ENCODE data around the gene NTM. TPM values are rescaled to one million over a fixed set of nuclear protein-coding genes. Genes with fewer than 3 reads are reported as not detected.

NTM gene
- total RNA-seq, 1 experiment from 2014 or later = 0.73 TPM

DNA sequence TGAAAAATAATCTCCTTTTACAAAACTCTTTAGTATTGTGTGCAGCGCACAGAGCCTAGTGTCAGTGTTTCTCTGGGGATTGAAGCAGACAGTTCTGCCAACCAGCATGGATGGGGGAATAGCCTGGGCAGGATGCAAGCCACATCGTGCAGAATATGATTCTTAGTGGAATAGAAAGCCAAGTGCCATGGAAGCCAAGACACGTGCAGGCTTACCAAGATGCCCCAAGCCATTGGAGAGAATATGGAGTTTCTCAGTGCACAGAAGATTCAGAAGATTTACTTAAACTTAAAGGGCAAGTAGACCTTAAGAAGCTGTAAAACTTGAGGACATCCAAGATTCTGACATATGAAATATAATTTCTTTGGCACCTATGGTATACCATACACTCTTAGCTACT, 917.6 kb downstream of the NTM start:
- H3K4me1 Mint-ChIP-seq (ENCODE audit: low read depth, unreplicated experiment) = no peaks in the 10 kb centered on the region
- BruUV-seq (replicated peaks) = no TSS peak
- DNase-seq = no peak
- H3K9me3 ChIP-seq = no peaks in the 10 kb centered on the region; the same call in 1 of the 2 replicates
- ChIA-PET POLR2A (no interaction called here), CTCF (no interaction called here)
- H3K27me3 Mint-ChIP-seq (ENCODE audit: insufficient read depth, unreplicated experiment) = peaks cover 24% of the 10 kb centered on the region
- H3K4me1 ChIP-seq = no peaks in the 10 kb centered on the region
- no peaks in the 10 kb centered on the region for H3K36me3 ChIP-seq (ENCODE audit: control insufficient read depth, insufficient read depth, low read length)
- no peak overlapping the region for H3K4me3 ChIP-seq (ENCODE audit: low read depth, low read length)
- no peaks in the 10 kb centered on the region for H3K9me3 Mint-ChIP-seq (ENCODE audit: unreplicated experiment)
- no peaks in the 10 kb centered on the region; the same call in 1 of the 2 replicates for H3K27me3 ChIP-seq (replicated peaks; ENCODE audit: control insufficient read depth, insufficient read depth, low read length)
- intact Hi-C loops (cut with micrococcal nuclease; ENCODE audit: unreplicated experiment) = no loop called here
- TF ChIP-seq, protein P1, sequence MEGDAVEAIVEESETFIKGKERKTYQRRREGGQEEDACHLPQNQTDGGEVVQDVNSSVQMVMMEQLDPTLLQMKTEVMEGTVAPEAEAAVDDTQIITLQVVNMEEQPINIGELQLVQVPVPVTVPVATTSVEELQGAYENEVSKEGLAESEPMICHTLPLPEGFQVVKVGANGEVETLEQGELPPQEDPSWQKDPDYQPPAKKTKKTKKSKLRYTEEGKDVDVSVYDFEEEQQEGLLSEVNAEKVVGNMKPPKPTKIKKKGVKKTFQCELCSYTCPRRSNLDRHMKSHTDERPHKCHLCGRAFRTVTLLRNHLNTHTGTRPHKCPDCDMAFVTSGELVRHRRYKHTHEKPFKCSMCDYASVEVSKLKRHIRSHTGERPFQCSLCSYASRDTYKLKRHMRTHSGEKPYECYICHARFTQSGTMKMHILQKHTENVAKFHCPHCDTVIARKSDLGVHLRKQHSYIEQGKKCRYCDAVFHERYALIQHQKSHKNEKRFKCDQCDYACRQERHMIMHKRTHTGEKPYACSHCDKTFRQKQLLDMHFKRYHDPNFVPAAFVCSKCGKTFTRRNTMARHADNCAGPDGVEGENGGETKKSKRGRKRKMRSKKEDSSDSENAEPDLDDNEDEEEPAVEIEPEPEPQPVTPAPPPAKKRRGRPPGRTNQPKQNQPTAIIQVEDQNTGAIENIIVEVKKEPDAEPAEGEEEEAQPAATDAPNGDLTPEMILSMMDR (IDR thresholded peaks at IDR 0.05; ENCODE audit: insufficient read depth in 1 of 2, low read depth in 1 of 2, low read length in 1 of 2, severe bottlenecking in 1 of 2, unreplicated experiment in 1 of 2) = no peak
- H3K36me3 Mint-ChIP-seq (ENCODE audit: insufficient read depth, unreplicated experiment) = no peaks in the 10 kb centered on the region
- H3K4me3 Mint-ChIP-seq (ENCODE audit: unreplicated experiment) = no peak overlapping the region
- H3K27ac Mint-ChIP-seq (ENCODE audit: unreplicated experiment) = no peak overlapping the region

DNA sequence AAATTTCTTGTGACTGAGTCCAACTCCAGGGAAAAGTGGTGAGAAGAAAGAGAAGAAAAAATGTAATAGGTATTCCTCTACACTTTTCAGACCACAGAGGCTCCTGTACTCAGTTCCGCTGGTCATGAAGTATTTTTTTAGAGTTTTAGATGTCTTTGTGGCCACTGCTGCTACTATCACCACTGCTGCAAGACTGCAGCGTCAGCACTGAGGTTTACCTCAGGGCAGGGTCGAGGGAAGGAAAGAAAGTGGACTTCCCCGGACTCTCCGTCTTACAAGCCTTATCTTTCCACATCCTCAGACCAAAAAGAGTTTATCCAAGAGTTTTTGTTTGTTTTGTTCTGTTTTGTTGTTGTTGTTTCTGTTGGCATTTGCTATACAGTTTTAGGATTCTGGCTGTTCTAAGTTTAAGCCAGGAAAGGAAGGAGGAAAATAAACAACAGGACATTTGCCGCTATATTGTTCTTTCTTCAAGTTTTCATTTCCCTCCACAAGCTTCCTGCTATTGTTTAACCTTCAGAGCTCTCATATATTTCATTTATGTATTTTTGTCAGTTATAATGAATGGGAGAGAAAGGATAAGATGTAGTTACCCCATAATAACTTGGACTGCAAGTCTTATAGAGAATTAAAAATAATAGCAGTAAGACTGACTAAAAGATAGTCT, 919.3 kb downstream of the NTM start:
- Mint-ChIP-seq H3K27me3 (ENCODE audit: insufficient read depth, unreplicated experiment) (peaks cover 24% of the 10 kb centered on the region), H3K4me1 (ENCODE audit: low read depth, unreplicated experiment) (no peaks in the 10 kb centered on the region), H3K36me3 (ENCODE audit: insufficient read depth, unreplicated experiment) (no peaks in the 10 kb centered on the region), H3K4me3 (ENCODE audit: unreplicated experiment) (no peak overlapping the region), H3K9me3 (ENCODE audit: unreplicated experiment) (no peaks in the 10 kb centered on the region), H3K27ac (ENCODE audit: unreplicated experiment) (no peak overlapping the region)
- BruUV-seq (replicated peaks) = no TSS peak
- POLR2A ChIA-PET = no interaction called here
- DNase-seq = no peak
- Histone ChIP-seq H3K27me3 (replicated peaks; ENCODE audit: control insufficient read depth, insufficient read depth, low read length) (no peaks in the 10 kb centered on the region; the same call in 1 of the 2 replicates), H3K4me3 (ENCODE audit: low read depth, low read length) (no peak overlapping the region), H3K9me3 (no peaks in the 10 kb centered on the region; the same call in 1 of the 2 replicates), H3K4me1 (no peaks in the 10 kb centered on the region), H3K36me3 (ENCODE audit: control insufficient read depth, insufficient read depth, low read length) (no peaks in the 10 kb centered on the region)
- TF ChIP-seq, protein P1 (IDR thresholded peaks at IDR 0.05; ENCODE audit: insufficient read depth in 1 of 2, low read depth in 1 of 2, low read length in 1 of 2, severe bottlenecking in 1 of 2, unreplicated experiment in 1 of 2) = no peak
- intact Hi-C loops (cut with micrococcal nuclease; ENCODE audit: unreplicated experiment) = no loop called here
- CTCF ChIA-PET = interaction anchor here (0.7 kb wide), 1 partner anchor 262 kb away, joined by 3 read pairs; no protein-coding TSS in a partner anchor

- no peaks in the 10 kb centered on the region for H3K27me3 ChIP-seq (replicated peaks; ENCODE audit: control insufficient read depth, insufficient read depth, low read length)
These were observed 923.2 kb downstream of the NTM start for GRCh38 chr11:132293586-132293985.

More at GRCh38 chr11:132293586-132293985, 923.2 kb downstream of the NTM start:
- intact Hi-C loops (cut with micrococcal nuclease; ENCODE audit: unreplicated experiment) = no loop called here
- Histone ChIP-seq H3K36me3 (ENCODE audit: control insufficient read depth, insufficient read depth, low read length) (no peaks in the 10 kb centered on the region), H3K4me3 (ENCODE audit: low read depth, low read length) (no peak overlapping the region), H3K4me1 (no peaks in the 10 kb centered on the region), H3K9me3 (no peaks in the 10 kb centered on the region; the same call in 1 of the 2 replicates)
- no peaks in the 10 kb centered on the region for H3K9me3 Mint-ChIP-seq (ENCODE audit: unreplicated experiment)
- no peak for DNase-seq
- ChIA-PET CTCF (no interaction called here), POLR2A (no interaction called here)
- no TSS peak for BruUV-seq (replicated peaks)
- H3K4me1 Mint-ChIP-seq (ENCODE audit: low read depth, unreplicated experiment) = no peaks in the 10 kb centered on the region
- H3K36me3 Mint-ChIP-seq (ENCODE audit: insufficient read depth, unreplicated experiment) = no peaks in the 10 kb centered on the region
- peaks cover 23% of the 10 kb centered on the region for H3K27me3 Mint-ChIP-seq (ENCODE audit: insufficient read depth, unreplicated experiment)
- TF ChIP-seq, protein P1 (IDR thresholded peaks at IDR 0.05; ENCODE audit: insufficient read depth in 1 of 2, low read depth in 1 of 2, low read length in 1 of 2, severe bottlenecking in 1 of 2, unreplicated experiment in 1 of 2) = no peak
- H3K4me3 Mint-ChIP-seq (ENCODE audit: unreplicated experiment) = no peak overlapping the region
- no peak overlapping the region for H3K27ac Mint-ChIP-seq (ENCODE audit: unreplicated experiment)

Data from Caco-2 (cell line).